ENCODE results near the gene BCAP31. TPM values are rescaled to one million over a fixed set of nuclear protein-coding genes. Genes with fewer than 3 reads are reported as not detected.

Gene BCAP31
- total and polyA plus RNA-seq, 12 donors = 121 to 343 (median 271) TPM

DNA sequence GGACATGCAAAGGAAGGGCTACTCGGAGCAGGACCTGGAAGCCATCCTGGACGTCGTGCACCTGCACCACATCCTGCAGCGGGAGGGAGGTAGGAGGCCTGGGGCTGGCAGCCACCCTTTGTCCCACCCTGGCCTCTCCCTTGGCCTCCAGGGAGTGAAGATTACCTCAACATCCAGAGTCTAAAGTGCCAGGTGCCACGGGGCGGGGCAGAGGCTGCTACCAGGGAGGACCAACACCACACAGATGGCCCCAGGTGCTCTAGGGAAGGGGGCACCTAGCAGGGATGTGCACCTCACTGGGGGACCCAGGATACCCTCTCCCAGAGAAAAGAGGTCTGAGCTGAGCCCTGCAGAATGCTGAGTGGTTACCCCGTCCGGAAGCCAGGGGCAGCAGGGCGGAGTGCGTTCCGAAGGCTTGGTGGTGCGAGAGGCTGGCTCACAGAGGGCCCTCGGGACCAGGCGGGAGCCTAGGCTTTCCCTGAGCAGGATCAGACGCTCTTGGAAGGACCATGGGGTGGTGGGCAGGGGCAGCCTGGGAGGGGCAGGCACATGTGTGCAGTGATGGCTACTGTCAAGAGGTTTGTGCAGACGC, 16.5 kb upstream of the BCAP31 start:
- Histone ChIP-seq H3K36me3 (replicated peaks in 1 of 2) (no peaks in the 10 kb centered on the region), H3K27ac (no peak overlapping the region), H3K4me1 (replicated peaks in 1 of 2) (peaks cover 0 to 5% of the 10 kb centered on the region in 2 donors), H3K4me3 (no peak overlapping the region), H3K27me3 (no peaks in the 10 kb centered on the region), H3K9me3 (replicated peaks in 1 of 3) (no peaks in the 10 kb centered on the region)
- DNase-seq = no peak
- 89 to 92% (median 90%) methylated on average over 6 to 16 of the region's 16 CpGs for WGBS, 4 donors
- TF ChIP-seq POLR2A (IDR thresholded peaks at IDR 0.05) = no peak
- TF ChIP-seq, protein P1, sequence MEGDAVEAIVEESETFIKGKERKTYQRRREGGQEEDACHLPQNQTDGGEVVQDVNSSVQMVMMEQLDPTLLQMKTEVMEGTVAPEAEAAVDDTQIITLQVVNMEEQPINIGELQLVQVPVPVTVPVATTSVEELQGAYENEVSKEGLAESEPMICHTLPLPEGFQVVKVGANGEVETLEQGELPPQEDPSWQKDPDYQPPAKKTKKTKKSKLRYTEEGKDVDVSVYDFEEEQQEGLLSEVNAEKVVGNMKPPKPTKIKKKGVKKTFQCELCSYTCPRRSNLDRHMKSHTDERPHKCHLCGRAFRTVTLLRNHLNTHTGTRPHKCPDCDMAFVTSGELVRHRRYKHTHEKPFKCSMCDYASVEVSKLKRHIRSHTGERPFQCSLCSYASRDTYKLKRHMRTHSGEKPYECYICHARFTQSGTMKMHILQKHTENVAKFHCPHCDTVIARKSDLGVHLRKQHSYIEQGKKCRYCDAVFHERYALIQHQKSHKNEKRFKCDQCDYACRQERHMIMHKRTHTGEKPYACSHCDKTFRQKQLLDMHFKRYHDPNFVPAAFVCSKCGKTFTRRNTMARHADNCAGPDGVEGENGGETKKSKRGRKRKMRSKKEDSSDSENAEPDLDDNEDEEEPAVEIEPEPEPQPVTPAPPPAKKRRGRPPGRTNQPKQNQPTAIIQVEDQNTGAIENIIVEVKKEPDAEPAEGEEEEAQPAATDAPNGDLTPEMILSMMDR (IDR thresholded peaks at IDR 0.05) = no peak
- intact Hi-C loops (cut with DNase I) = no loop called here

GRCh38 chrX:153739754-153740486, 15.7 kb upstream of the BCAP31 start:
- DNase-seq = no peak
- Histone ChIP-seq H3K27ac (no peak overlapping the region), H3K27me3 (no peaks in the 10 kb centered on the region), H3K36me3 (replicated peaks in 1 of 2) (no peaks in the 10 kb centered on the region), H3K9me3 (replicated peaks in 1 of 3) (no peaks in the 10 kb centered on the region), H3K4me3 (no peak overlapping the region), H3K4me1 (replicated peaks in 1 of 2) (peaks cover 0 to 5% of the 10 kb centered on the region in 2 donors)
- WGBS, 4 donors = 87 to 97% (median 93%) methylated on average over 7 to 29 of the region's 29 CpGs
- intact Hi-C loops (cut with DNase I) = no loop called here
- TF ChIP-seq, protein P1 (IDR thresholded peaks at IDR 0.05) = no peak
- TF ChIP-seq POLR2A (IDR thresholded peaks at IDR 0.05) = no peak

DNA sequence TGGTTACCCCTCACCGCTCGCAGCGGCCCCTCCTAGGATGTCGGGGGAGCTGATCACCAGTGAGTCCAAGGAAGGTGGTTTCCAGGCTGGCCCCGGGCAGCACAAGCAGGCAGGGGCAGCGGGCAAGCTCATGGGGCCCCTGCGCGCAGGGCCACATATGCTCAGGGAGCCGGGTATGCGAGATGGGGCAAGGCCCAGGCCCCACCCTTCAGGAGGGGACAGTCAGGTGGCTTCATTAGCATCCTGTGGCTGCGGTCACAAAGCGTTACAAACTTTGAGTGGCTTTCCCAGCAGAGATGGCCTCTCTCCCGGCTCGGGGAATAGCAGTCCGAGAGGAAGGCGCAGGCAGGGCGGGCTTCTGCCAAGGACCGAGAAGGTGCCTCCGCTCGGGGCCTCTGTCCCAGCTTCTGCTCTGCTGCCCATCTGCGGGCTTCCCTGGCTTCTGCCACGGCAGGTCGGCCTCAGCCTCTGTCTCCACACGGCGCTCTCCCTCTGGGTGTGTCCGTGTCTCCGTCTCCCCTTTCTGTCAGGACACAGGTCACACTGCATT, 13.9 kb upstream of the BCAP31 start:
- whole genome bisulfite sequencing, 4 donors = 91 to 100% (median 95%) methylated on average over 3 to 23 of the region's 27 CpGs
- TF ChIP-seq POLR2A (IDR thresholded peaks at IDR 0.05) = no peak
- TF ChIP-seq, protein P1 (IDR thresholded peaks at IDR 0.05) = no peak
- no peak for DNase-seq
- no peak overlapping the region for H3K27ac ChIP-seq
- no peaks in the 10 kb centered on the region for H3K36me3 ChIP-seq (replicated peaks in 1 of 2)
- H3K4me1 ChIP-seq (replicated peaks in 1 of 2) = peaks cover 0 to 5% of the 10 kb centered on the region in 2 donors
- H3K9me3 ChIP-seq (replicated peaks in 1 of 3) = no peaks in the 10 kb centered on the region
- H3K4me3 ChIP-seq = no peak overlapping the region
- intact Hi-C loops (cut with DNase I) = no loop called here
- no peaks in the 10 kb centered on the region for H3K27me3 ChIP-seq

GRCh38 chrX:153736871-153737441, 12.8 kb upstream of the BCAP31 start:
- WGBS, 4 donors = 66 to 80% (median 75%) methylated on average over 1 to 15 of the region's 15 CpGs
- intact Hi-C loops (cut with DNase I) = no loop called here
- Histone ChIP-seq H3K36me3 (replicated peaks in 1 of 2) (no peaks in the 10 kb centered on the region), H3K4me1 (replicated peaks in 1 of 2) (peaks cover 2 to 4% of the 10 kb centered on the region in 2 donors), H3K9me3 (replicated peaks in 1 of 3) (no peaks in the 10 kb centered on the region), H3K27ac (no peak overlapping the region), H3K27me3 (no peaks in the 10 kb centered on the region), H3K4me3 (no peak overlapping the region)
- TF ChIP-seq, protein P1 (IDR thresholded peaks at IDR 0.05) = no peak
- TF ChIP-seq POLR2A (IDR thresholded peaks at IDR 0.05) = no peak
- DNase-seq = no peak

Measured in adrenal gland (tissue), 12 donors.